Measurements from ENCODE around the gene AOPEP.

The AOPEP gene

GRCh38 chr9:94931036-94931633 is 204.6 kb downstream of the AOPEP start:
- H3K27ac ChIP-seq (ENCODE audit: low read depth, low read length), result no peak overlapping the region
- H3K9me3 ChIP-seq (ENCODE audit: control insufficient read depth, insufficient read depth, low read length), result no peaks in the 10 kb centered on the region
- H3K4me2 ChIP-seq (ENCODE audit: low read length), result no peak overlapping the region
- H3K36me3 ChIP-seq (ENCODE audit: control insufficient read depth, low read length), result no peaks in the 10 kb centered on the region
- H3K27me3 ChIP-seq (ENCODE audit: control insufficient read depth, low read length), result no peaks in the 10 kb centered on the region
- H3F3A ChIP-seq (ENCODE audit: control insufficient read depth, insufficient read depth), result no peaks in the 10 kb centered on the region
- TF ChIP-seq CTCF (IDR thresholded peaks at IDR 0.05; ENCODE audit: low read depth, low read length, poor library complexity, severe bottlenecking), result no peak
- no peak for TF ChIP-seq EZH2phosphoT487 (IDR thresholded peaks at IDR 0.05; ENCODE audit: borderline replicate concordance, low read length)
- H3K9me2 ChIP-seq (replicated peaks; ENCODE audit: control insufficient read depth, low read length), result no peaks in the 10 kb centered on the region
- no peaks in the 10 kb centered on the region; the same call in 1 of the 2 replicates for H4K20me1 ChIP-seq (ENCODE audit: control insufficient read depth, insufficient read depth, low read depth, low read length)
- no peak overlapping the region for H3K4me3 ChIP-seq (ENCODE audit: low read length)
- H3K4me1 ChIP-seq (ENCODE audit: control insufficient read depth, low read length), result no peaks in the 10 kb centered on the region
- no peaks in the 10 kb centered on the region for H3K79me2 ChIP-seq (ENCODE audit: control insufficient read depth, low read length)

GRCh38 chr9:94931740-94932139 is 205.2 kb downstream of the AOPEP start:
- H3K9me3 ChIP-seq (ENCODE audit: control insufficient read depth, insufficient read depth, low read length), result no peaks in the 10 kb centered on the region
- H3K4me2 ChIP-seq (ENCODE audit: low read length), result no peak overlapping the region
- H3K4me1 ChIP-seq (ENCODE audit: control insufficient read depth, low read length), result no peaks in the 10 kb centered on the region
- H3K27ac ChIP-seq (ENCODE audit: low read depth, low read length), result no peak overlapping the region
- no peaks in the 10 kb centered on the region for H3K27me3 ChIP-seq (ENCODE audit: control insufficient read depth, low read length)
- no peaks in the 10 kb centered on the region for H3F3A ChIP-seq (ENCODE audit: control insufficient read depth, insufficient read depth)
- H3K36me3 ChIP-seq (ENCODE audit: control insufficient read depth, low read length), result no peaks in the 10 kb centered on the region
- H3K4me3 ChIP-seq (ENCODE audit: low read length), result no peak overlapping the region
- no peaks in the 10 kb centered on the region; the same call in 1 of the 2 replicates for H4K20me1 ChIP-seq (ENCODE audit: control insufficient read depth, insufficient read depth, low read depth, low read length)
- no peaks in the 10 kb centered on the region for H3K9me2 ChIP-seq (replicated peaks; ENCODE audit: control insufficient read depth, low read length)
- TF ChIP-seq CTCF (IDR thresholded peaks at IDR 0.05; ENCODE audit: low read depth, low read length, poor library complexity, severe bottlenecking) (no peak), EZH2phosphoT487 (IDR thresholded peaks at IDR 0.05; ENCODE audit: borderline replicate concordance, low read length) (no peak)
- no peaks in the 10 kb centered on the region for H3K79me2 ChIP-seq (ENCODE audit: control insufficient read depth, low read length)

GRCh38 chr9:94932652-94933510 is 206.4 kb downstream of the AOPEP start:
- Histone ChIP-seq H3K9me2 (replicated peaks; ENCODE audit: control insufficient read depth, low read length) (no peaks in the 10 kb centered on the region), H3F3A (ENCODE audit: control insufficient read depth, insufficient read depth) (no peaks in the 10 kb centered on the region), H3K36me3 (ENCODE audit: control insufficient read depth, low read length) (no peaks in the 10 kb centered on the region), H3K27me3 (ENCODE audit: control insufficient read depth, low read length) (no peaks in the 10 kb centered on the region), H3K79me2 (ENCODE audit: control insufficient read depth, low read length) (no peaks in the 10 kb centered on the region), H4K20me1 (ENCODE audit: control insufficient read depth, insufficient read depth, low read depth, low read length) (no peaks in the 10 kb centered on the region; the same call in 1 of the 2 replicates), H3K27ac (ENCODE audit: low read depth, low read length) (no peak overlapping the region), H3K9me3 (ENCODE audit: control insufficient read depth, insufficient read depth, low read length) (no peaks in the 10 kb centered on the region), H3K4me3 (ENCODE audit: low read length) (no peak overlapping the region), H3K4me1 (ENCODE audit: control insufficient read depth, low read length) (no peaks in the 10 kb centered on the region), H3K4me2 (ENCODE audit: low read length) (no peak overlapping the region)
- no peak for TF ChIP-seq EZH2phosphoT487 (IDR thresholded peaks at IDR 0.05; ENCODE audit: borderline replicate concordance, low read length)
- TF ChIP-seq CTCF (IDR thresholded peaks at IDR 0.05; ENCODE audit: low read depth, low read length, poor library complexity, severe bottlenecking), result no peak

All from DOHH2 (cell line).